H1 (cell line): ENCODE results near the gene TTC27. TPM values are rescaled to one million over a fixed set of nuclear protein-coding genes. Genes with fewer than 3 reads are reported as not detected.

Source experiments
- CBX5 ChIP-seq: fragments of 300-800, 300-1000 bp; sonication (generic); IDR thresholded peaks from 2 replicates; pipeline ENCODE4 v1.7.1; 2016; ENCODE audit warnings: antibody characterized with exemption, low read length, low read depth
- CEBPB ChIP-seq: IDR thresholded peaks from 2 replicates; pipeline ENCODE4 v1.6.1; 2012; ENCODE audit warnings: low read depth, low read length
- EGR1 ChIP-seq: IDR thresholded peaks from 2 replicates; pipeline ENCODE4 v1.6.1; 2011; ENCODE audit warnings: low read depth, low read length, borderline replicate concordance
- TAF7 ChIP-seq: optimal IDR thresholded peaks from 2 replicates; pipeline ENCODE3; 2011; ENCODE audit warnings: low read depth, mild to moderate bottlenecking, inconsistent platforms, low read length, moderate library complexity, borderline replicate concordance
- polyA plus RNA-seq, 7 experiments: library from polyadenylated mRNA; depleted of rRNA in 3 of 7; stranded (reverse) in 5 of 7; unstranded in 2 of 7; fragments of >200 nt in 5 of 7; fragments of 200-250 nt in 2 of 7; gene quantifications; 1 replicate in 5 of 7; 2 replicates in 1 of 7; 4 replicates in 1 of 7; pipeline versions ENCODE4 v1.2.1 to v1.2.3, GENCODE V29; 2011 to 2013; ENCODE audit warnings: missing spikeins in 2 of 7, mixed read lengths in 2 of 7
- total RNA-seq: library from RNA; stranded (reverse); fragmentation: NEBNext Ultra II Directional; extraction: Animal tissue kit (Norgen Biotek cat#: 25700); gene quantifications from 2 replicates; pipeline ENCODE4 v1.2.1, GENCODE V29; 2021
- TF ChIP-seq, protein P1 (sequence below), 3 experiments: IDR thresholded peaks; 1 replicate in 2 of 3; 2 replicates in 1 of 3; pipeline versions ENCODE4 v1.5.1 to v1.6.1; 2011; ENCODE audit warnings: low read length in 3 of 3, mild to moderate bottlenecking in 3 of 3, inconsistent platforms in 2 of 3, low read depth in 1 of 3, moderate library complexity in 1 of 3; ENCODE audit not compliant: insufficient read depth in 1 of 3; ENCODE audit errors: control extremely low read depth in 1 of 3

The TTC27 gene
- total and polyA plus RNA-seq, 2 of the 8 experiments (the other 6 are each of a cell fraction or from before 2014, with no cell fraction given): 13.8 to 29.1 TPM

DNA sequence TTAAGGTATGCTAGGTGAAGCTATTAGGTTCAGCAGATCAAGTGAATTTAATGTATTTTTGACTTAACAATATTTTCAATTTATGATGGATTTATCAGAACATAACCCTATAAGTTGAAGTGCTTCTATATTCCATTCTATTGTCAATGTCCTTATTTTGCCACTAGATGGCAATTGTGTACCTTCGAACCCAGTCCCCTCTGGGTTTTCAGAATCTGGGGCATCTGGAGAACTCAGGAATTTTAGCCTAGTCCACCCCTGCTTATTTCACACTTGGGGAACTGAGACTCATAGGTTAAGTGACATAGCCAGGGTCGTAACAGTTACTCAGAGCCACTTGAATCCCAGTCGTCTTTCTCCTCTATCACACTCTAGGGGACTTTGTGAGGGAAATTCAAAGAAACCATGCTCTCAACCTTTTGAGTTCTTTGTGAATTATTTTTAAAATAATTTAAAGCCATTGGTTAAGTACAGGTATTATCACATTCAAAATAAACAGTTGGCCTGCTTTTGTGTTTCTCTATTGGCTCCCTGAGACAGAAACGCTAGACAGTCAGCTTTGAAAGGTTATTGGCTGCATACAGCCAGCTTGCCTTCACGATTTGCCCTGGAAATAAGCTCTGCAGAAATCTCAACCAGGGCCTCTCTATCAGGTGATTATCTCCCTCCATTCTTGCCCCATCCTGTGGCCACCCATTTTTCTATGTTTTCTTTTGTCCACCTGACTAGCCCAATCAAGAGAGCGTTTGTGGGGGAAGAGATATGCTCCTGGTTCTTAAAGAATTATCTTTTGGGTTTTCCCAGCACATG is 145.0 kb downstream of the TTC27 start (continued):
- TF ChIP-seq TAF7 (no peak), CEBPB (no peak), EGR1 (no peak), CBX5 (no peak)
- TF ChIP-seq, protein P1, sequence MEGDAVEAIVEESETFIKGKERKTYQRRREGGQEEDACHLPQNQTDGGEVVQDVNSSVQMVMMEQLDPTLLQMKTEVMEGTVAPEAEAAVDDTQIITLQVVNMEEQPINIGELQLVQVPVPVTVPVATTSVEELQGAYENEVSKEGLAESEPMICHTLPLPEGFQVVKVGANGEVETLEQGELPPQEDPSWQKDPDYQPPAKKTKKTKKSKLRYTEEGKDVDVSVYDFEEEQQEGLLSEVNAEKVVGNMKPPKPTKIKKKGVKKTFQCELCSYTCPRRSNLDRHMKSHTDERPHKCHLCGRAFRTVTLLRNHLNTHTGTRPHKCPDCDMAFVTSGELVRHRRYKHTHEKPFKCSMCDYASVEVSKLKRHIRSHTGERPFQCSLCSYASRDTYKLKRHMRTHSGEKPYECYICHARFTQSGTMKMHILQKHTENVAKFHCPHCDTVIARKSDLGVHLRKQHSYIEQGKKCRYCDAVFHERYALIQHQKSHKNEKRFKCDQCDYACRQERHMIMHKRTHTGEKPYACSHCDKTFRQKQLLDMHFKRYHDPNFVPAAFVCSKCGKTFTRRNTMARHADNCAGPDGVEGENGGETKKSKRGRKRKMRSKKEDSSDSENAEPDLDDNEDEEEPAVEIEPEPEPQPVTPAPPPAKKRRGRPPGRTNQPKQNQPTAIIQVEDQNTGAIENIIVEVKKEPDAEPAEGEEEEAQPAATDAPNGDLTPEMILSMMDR (IDR thresholded peaks at IDR 0.05; ENCODE audit: control extremely low read depth in 1 of 3, insufficient read depth in 1 of 3, low read depth in 1 of 3, low read length in 3 of 3): peak in 2 of 3 experiments; percentile 66; a peak in 3 of 4 replicates
